CD14-positive monocyte (primary cell): ENCODE data around the gene KRTAP4-8. TPM values are rescaled to one million over a fixed set of nuclear protein-coding genes. Genes with fewer than 3 reads are reported as not detected.

Source experiments
- DNase-seq, 3 donors: peaks; one replicate each; pipeline ENCODE4 v3.0.0-alpha.2; 2011 to 2022
- H2AFZ ChIP-seq: 2 replicates; pipeline ENCODE4 v1.6.0; 2012; ENCODE audit warnings: mild to moderate bottlenecking, low read depth, low read length, inconsistent platforms; ENCODE audit not compliant: insufficient read depth, poor library complexity, severe bottlenecking
- H3K27ac ChIP-seq, 2 donors: 1 replicate in 1 of 2; 2 replicates in 1 of 2; pipeline ENCODE4 v1.5.1; 2012 to 2013; ENCODE audit warnings: low read length in 2 of 2, control low read depth in 1 of 2, inconsistent platforms in 1 of 2, low read depth in 1 of 2, mild to moderate bottlenecking in 1 of 2
- H3K27me3 ChIP-seq, 2 donors: one replicate each; pipeline versions ENCODE4 v1.6.0 to v1.6.1; 2011 to 2013; ENCODE audit warnings: low read length in 2 of 2; ENCODE audit not compliant: control insufficient read depth in 2 of 2, insufficient read depth in 2 of 2
- H3K36me3 ChIP-seq, 2 donors: replicated peaks in 1 of 2; 1 replicate in 1 of 2; 2 replicates in 1 of 2; pipeline versions ENCODE4 v1.5.1 to v1.6.1; 2012 to 2013; ENCODE audit warnings: low read length in 2 of 2, control low read depth in 1 of 2, inconsistent platforms in 1 of 2, mild to moderate bottlenecking in 1 of 2; ENCODE audit not compliant: insufficient read depth in 2 of 2, control insufficient read depth in 1 of 2
- H3K4me1 ChIP-seq, 2 donors: 1 replicate in 1 of 2; 2 replicates in 1 of 2; pipeline versions ENCODE4 v1.5.1 to v1.6.1; 2012 to 2013; ENCODE audit warnings: low read length in 2 of 2, control low read depth in 1 of 2, inconsistent platforms in 1 of 2, mild to moderate bottlenecking in 1 of 2, moderate library complexity in 1 of 2; ENCODE audit not compliant: insufficient read depth in 2 of 2, control insufficient read depth in 1 of 2
- H3K4me2 ChIP-seq: replicated peaks from 2 replicates; pipeline ENCODE3; 2012; ENCODE audit warnings: low read length, moderate library complexity, mild to moderate bottlenecking; ENCODE audit not compliant: poor library complexity, severe bottlenecking; ENCODE audit errors: extremely low read depth
- H3K4me3 ChIP-seq, 3 experiments: fragments of 200-600 bp in 1 of 3; sonication (generic) in 1 of 3; replicated peaks in 1 of 3; 1 replicate in 2 of 3; 2 replicates in 1 of 3; pipeline ENCODE4 v1.5.1; 2011 to 2013; ENCODE audit warnings: low read length in 3 of 3, mild to moderate bottlenecking in 3 of 3, control low read depth in 2 of 3, low read depth in 2 of 3, inconsistent platforms in 1 of 3, moderate library complexity in 1 of 3
- H3K79me2 ChIP-seq: 2 replicates; pipeline ENCODE4 v1.6.0; 2012; ENCODE audit warnings: mild to moderate bottlenecking, control low read depth, inconsistent platforms, low read length, moderate library complexity; ENCODE audit not compliant: insufficient read depth
- H3K9ac ChIP-seq: 2 replicates; pipeline ENCODE4 v1.6.0; 2017; ENCODE audit warnings: low read length, mild to moderate bottlenecking; ENCODE audit not compliant: insufficient read depth, poor library complexity, severe bottlenecking
- H3K9me3 ChIP-seq, 2 donors: replicated peaks in 1 of 2; 1 replicate in 1 of 2; 2 replicates in 1 of 2; pipeline versions ENCODE4 v1.5.1 to v1.6.1; 2012 to 2013; ENCODE audit warnings: low read length in 2 of 2, control low read depth in 1 of 2; ENCODE audit not compliant: control insufficient read depth in 1 of 2, insufficient read depth in 1 of 2
- H4K20me1 ChIP-seq: 2 replicates; pipeline ENCODE4 v1.6.0; 2012; ENCODE audit warnings: mild to moderate bottlenecking, low read length, control low read depth, moderate library complexity; ENCODE audit not compliant: insufficient read depth
- H3K27ac Mint-ChIP-seq, 7 donors: one replicate each; pipeline ENCODE4 v1.8.0; 2020; ENCODE audit warnings: mild to moderate bottlenecking in 7 of 7, mixed read lengths in 7 of 7, moderate library complexity in 6 of 7, inconsistent platforms in 2 of 7
- H3K27me3 Mint-ChIP-seq, 3 donors: one replicate each; pipeline ENCODE4 v1.8.0; 2021 to 2022; ENCODE audit warnings: low read depth in 3 of 3, mild to moderate bottlenecking in 3 of 3, mixed read lengths in 3 of 3, moderate library complexity in 3 of 3, inconsistent platforms in 1 of 3
- H3K36me3 Mint-ChIP-seq, 2 donors: one replicate each; pipeline ENCODE4 v1.8.0; 2020; ENCODE audit warnings: mixed read lengths in 2 of 2, inconsistent platforms in 1 of 2, mild to moderate bottlenecking in 1 of 2
- H3K4me1 Mint-ChIP-seq: one replicate; pipeline ENCODE4 v1.8.0; 2020; ENCODE audit warnings: mild to moderate bottlenecking, mixed read lengths
- H3K4me3 Mint-ChIP-seq, 2 donors: one replicate each; pipeline ENCODE4 v1.8.0; 2020; ENCODE audit warnings: mild to moderate bottlenecking in 2 of 2, mixed read lengths in 2 of 2, moderate library complexity in 1 of 2
- H3K9me3 Mint-ChIP-seq, 7 donors: one replicate each; pipeline ENCODE4 v1.8.0; 2020 to 2022; ENCODE audit warnings: mixed read lengths in 7 of 7, mild to moderate bottlenecking in 6 of 7, moderate library complexity in 6 of 7, inconsistent platforms in 2 of 7
- CTCF ChIP-seq: fragments of 200-600 bp; IDR thresholded peaks from one replicate; pipeline ENCODE4 v1.8.0; 2022; ENCODE audit warnings: antibody characterized with exemption, mild to moderate bottlenecking
- WGBS: methylation state at CpG from one replicate; pipeline ENCODE4 v1.1.5; 2013; ENCODE audit warnings: missing lambda C conversion rate; ENCODE audit not compliant: insufficient coverage; 5-methylcytosine and 5-hydroxymethylcytosine counted together
- intact Hi-C, 2 donors: fragments of 100-400 bp; cut with micrococcal nuclease; formaldehyde crosslinking; loops; one replicate each; pipeline versions ENCODE4 v1.15.0 to v1.15.1; 2023
- polyA plus RNA-seq, 3 donors: library from polyadenylated mRNA; depleted of rRNA in 1 of 3; unstranded in 2 of 3; stranded (reverse) in 1 of 3; fragments of 300-500 nt in 2 of 3; fragments of >200 nt in 1 of 3; fragmentation: Illumina TruSeq in 2 of 3; gene quantifications; 1 replicate in 2 of 3; 2 replicates in 1 of 3; pipeline ENCODE4 v1.2.3, GENCODE V29; 2012 to 2021

Gene KRTAP4-8
- polyA plus RNA-seq, 3 donors = not detected

- no peak overlapping the region for H3K4me2 ChIP-seq
- no peak for DNase-seq
- H3K36me3 Mint-ChIP-seq = peaks cover 0 to 2% of the 10 kb centered on the region in 2 donors
- no peak overlapping the region for H3K27ac Mint-ChIP-seq
- peaks cover 0 to 2% (median 0%) of the 10 kb centered on the region in 7 donors for H3K9me3 Mint-ChIP-seq
- no peaks in the 10 kb centered on the region for H3K36me3 ChIP-seq
- intact Hi-C loops = no loop called here
- no peak overlapping the region for H3K27ac ChIP-seq
- H3K79me2 ChIP-seq = no peaks in the 10 kb centered on the region
- H3K27me3 ChIP-seq = peaks cover 18 to 19% of the 10 kb centered on the region in 2 donors
- no peak overlapping the region for H3K9ac ChIP-seq
- peaks cover 12 to 22% (median 19%) of the 10 kb centered on the region in 3 donors for H3K27me3 Mint-ChIP-seq
- no peaks in the 10 kb centered on the region for H4K20me1 ChIP-seq
- H3K4me3 ChIP-seq = no peak overlapping the region
- H3K4me1 Mint-ChIP-seq = no peaks in the 10 kb centered on the region
- no peak for TF ChIP-seq CTCF
- H3K9me3 ChIP-seq = no peaks in the 10 kb centered on the region
- no peak overlapping the region for H3K4me3 Mint-ChIP-seq
- no CpG with 5 or more reads among the region's 1 CpG for WGBS
- H2AFZ ChIP-seq = no peak overlapping the region
- no peaks in the 10 kb centered on the region for H3K4me1 ChIP-seq
Observed at GRCh38 chr17:41064301-41064700, 33.6 kb downstream of the KRTAP4-8 start.

GRCh38 chr17:41063449-41063848, 34.5 kb downstream of the KRTAP4-8 start:
- Histone ChIP-seq H4K20me1 (no peaks in the 10 kb centered on the region), H3K27ac (no peak overlapping the region), H3K79me2 (no peaks in the 10 kb centered on the region), H3K4me1 (no peaks in the 10 kb centered on the region), H3K27me3 (peaks cover 19 to 26% of the 10 kb centered on the region in 2 donors), H3K9ac (no peak overlapping the region), H3K4me3 (no peak overlapping the region), H2AFZ (no peak overlapping the region), H3K4me2 (no peak overlapping the region), H3K9me3 (no peaks in the 10 kb centered on the region), H3K36me3 (no peaks in the 10 kb centered on the region)
- H3K4me3 Mint-ChIP-seq = no peak overlapping the region
- H3K9me3 Mint-ChIP-seq = peaks cover 0 to 2% (median 0%) of the 10 kb centered on the region in 7 donors
- H3K27ac Mint-ChIP-seq = no peak overlapping the region
- peaks cover 13 to 30% (median 20%) of the 10 kb centered on the region in 3 donors for H3K27me3 Mint-ChIP-seq
- no peak for DNase-seq
- WGBS = no CpG with 5 or more reads among the region's 4 CpGs
- H3K36me3 Mint-ChIP-seq = peaks cover 0 to 2% of the 10 kb centered on the region in 2 donors
- intact Hi-C loops = no loop called here
- H3K4me1 Mint-ChIP-seq = no peaks in the 10 kb centered on the region
- TF ChIP-seq CTCF = no peak
